Measurements from ENCODE around the gene PUM2.

The PUM2 gene

GRCh38 chr2:20361893-20362292 is 11.2 kb upstream of the PUM2 start:
- Histone ChIP-seq H3K27ac (ENCODE audit: low read length) (no peak overlapping the region), H3K9me3 (ENCODE audit: insufficient read depth, low read length) (peaks cover 2% of the 10 kb centered on the region; the same call in 1 of the 2 replicates), H3K36me3 (replicated peaks; ENCODE audit: low read depth, low read length) (peaks cover 6% of the 10 kb centered on the region), H3K4me1 (ENCODE audit: low read length) (peaks cover 24% of the 10 kb centered on the region), H3K27me3 (ENCODE audit: low read depth, low read length) (no peaks in the 10 kb centered on the region; the same call in 1 of the 2 replicates), H2AFZ (ENCODE audit: low read depth, low read length) (no peak overlapping the region), H4K20me1 (ENCODE audit: insufficient read depth, low read length) (no peaks in the 10 kb centered on the region), H3K9ac (ENCODE audit: low read length) (no peak overlapping the region), H3K4me3 (ENCODE audit: low read length) (no peak overlapping the region), H3K79me2 (ENCODE audit: low read length) (no peaks in the 10 kb centered on the region), H3K4me2 (ENCODE audit: low read length) (no peak overlapping the region)
- TF ChIP-seq EZH2phosphoT487 (IDR thresholded peaks at IDR 0.05; ENCODE audit: low read depth) = no peak
- no peak for TF ChIP-seq CTCF (IDR thresholded peaks at IDR 0.05; ENCODE audit: low read depth, low read length)

- no peaks in the 10 kb centered on the region for H4K20me1 ChIP-seq (ENCODE audit: insufficient read depth, low read length)
Measured at GRCh38 chr2:20359096-20359495, 8.5 kb upstream of the PUM2 start.

GRCh38 chr2:20357638-20358389 is 7.2 kb upstream of the PUM2 start:
- Histone ChIP-seq H3K9me3 (ENCODE audit: insufficient read depth, low read length) (no peaks in the 10 kb centered on the region), H3K36me3 (replicated peaks; ENCODE audit: low read depth, low read length) (no peaks in the 10 kb centered on the region), H3K27me3 (ENCODE audit: low read depth, low read length) (no peaks in the 10 kb centered on the region), H2AFZ (ENCODE audit: low read depth, low read length) (no peak overlapping the region), H3K79me2 (ENCODE audit: low read length) (no peaks in the 10 kb centered on the region), H4K20me1 (ENCODE audit: insufficient read depth, low read length) (no peaks in the 10 kb centered on the region), H3K4me2 (ENCODE audit: low read length) (no peak overlapping the region), H3K4me3 (ENCODE audit: low read length) (no peak overlapping the region), H3K9ac (ENCODE audit: low read length) (no peak overlapping the region), H3K27ac (ENCODE audit: low read length) (no peak overlapping the region), H3K4me1 (ENCODE audit: low read length) (0 out of 2 replicates have a peak, but pooled peaks cover under 1% of the 10 kb centered on the region)
- TF ChIP-seq EZH2phosphoT487 (IDR thresholded peaks at IDR 0.05; ENCODE audit: low read depth) (no peak), CTCF (IDR thresholded peaks at IDR 0.05; ENCODE audit: low read depth, low read length) (no peak)

More at GRCh38 chr2:20359096-20359495, 8.5 kb upstream of the PUM2 start:
- Histone ChIP-seq H2AFZ (ENCODE audit: low read depth, low read length) (no peak overlapping the region), H3K9ac (ENCODE audit: low read length) (no peak overlapping the region), H3K36me3 (replicated peaks; ENCODE audit: low read depth, low read length) (no peaks in the 10 kb centered on the region), H3K27me3 (ENCODE audit: low read depth, low read length) (no peaks in the 10 kb centered on the region), H3K27ac (ENCODE audit: low read length) (no peak overlapping the region), H3K9me3 (ENCODE audit: insufficient read depth, low read length) (no peaks in the 10 kb centered on the region), H3K79me2 (ENCODE audit: low read length) (no peaks in the 10 kb centered on the region), H3K4me3 (ENCODE audit: low read length) (no peak overlapping the region), H3K4me1 (ENCODE audit: low read length) (peaks cover under 1% of the 10 kb centered on the region; the same call in 1 of the 2 replicates), H3K4me2 (ENCODE audit: low read length) (no peak overlapping the region)
- TF ChIP-seq EZH2phosphoT487 (IDR thresholded peaks at IDR 0.05; ENCODE audit: low read depth) (no peak), CTCF (IDR thresholded peaks at IDR 0.05; ENCODE audit: low read depth, low read length) (no peak)

- Histone ChIP-seq H3K27ac (ENCODE audit: low read length) (no peak overlapping the region), H3K27me3 (ENCODE audit: low read depth, low read length) (no peaks in the 10 kb centered on the region), H3K9ac (ENCODE audit: low read length) (no peak overlapping the region), H3K36me3 (replicated peaks; ENCODE audit: low read depth, low read length) (no peaks in the 10 kb centered on the region), H4K20me1 (ENCODE audit: insufficient read depth, low read length) (no peaks in the 10 kb centered on the region), H3K4me3 (ENCODE audit: low read length) (no peak overlapping the region), H2AFZ (ENCODE audit: low read depth, low read length) (no peak overlapping the region), H3K4me1 (ENCODE audit: low read length) (peaks cover 13% of the 10 kb centered on the region), H3K9me3 (ENCODE audit: insufficient read depth, low read length) (no peaks in the 10 kb centered on the region), H3K79me2 (ENCODE audit: low read length) (peaks cover 7% of the 10 kb centered on the region; the same call in 1 of the 2 replicates), H3K4me2 (ENCODE audit: low read length) (no peak overlapping the region)
- TF ChIP-seq EZH2phosphoT487 (IDR thresholded peaks at IDR 0.05; ENCODE audit: low read depth) (no peak), CTCF (IDR thresholded peaks at IDR 0.05; ENCODE audit: low read depth, low read length) (no peak)
Measured at GRCh38 chr2:20356042-20356441, 5.4 kb upstream of the PUM2 start.

Data from OCI-LY3 (cell line).